HAP-1 (cell line): ENCODE results near the gene RNF103.

Source experiments
- DNase-seq, 2 experiments: peaks; one replicate each; pipeline ENCODE4 v3.0.0-alpha.2; 2016 to 2020; ENCODE audit warnings: low spot score in 2 of 2
- H3K27me3 ChIP-seq: fragments of 250-450 bp; sonication (Bioruptor Pico); 2 replicates; pipeline ENCODE4 v1.5.1; 2020; ENCODE audit warnings: low read depth, mild to moderate bottlenecking, moderate library complexity
- H3K36me3 ChIP-seq: fragments of 250-450 bp; sonication (Bioruptor Pico); replicated peaks from 2 replicates; pipeline ENCODE4 v1.5.1; 2020; ENCODE audit warnings: mild to moderate bottlenecking
- H3K4me1 ChIP-seq: fragments of 250-450 bp; sonication (Bioruptor Pico); 2 replicates; pipeline ENCODE4 v1.5.1; 2020; ENCODE audit warnings: mild to moderate bottlenecking
- H3K4me3 ChIP-seq: fragments of 250-450 bp; sonication (Bioruptor Pico); 2 replicates; pipeline ENCODE4 v1.5.1; 2020; ENCODE audit warnings: mild to moderate bottlenecking, moderate library complexity
- H3K9me3 ChIP-seq: fragments of 250-450 bp; sonication (Bioruptor Pico); 2 replicates; pipeline ENCODE4 v1.5.1; 2020; ENCODE audit warnings: mild to moderate bottlenecking, moderate library complexity
- in situ Hi-C: fragments of 300-500 bp; cut with MboI; formaldehyde crosslinking; loops from 3 replicates; pipeline ENCODE4 v1.14.3; 2020; ENCODE audit warnings: low sequenced_read_pairs, inconsistent platforms, mixed read lengths

The RNF103 gene

GRCh38 chr2:86577817-86578456, 45.7 kb downstream of the RNF103 start:
- Histone ChIP-seq H3K36me3 (no peaks in the 10 kb centered on the region), H3K4me1 (no peaks in the 10 kb centered on the region), H3K9me3 (no peaks in the 10 kb centered on the region), H3K4me3 (no peak overlapping the region), H3K27me3 (0 out of 2 replicates have a peak, but pooled peaks cover 3% of the 10 kb centered on the region)
- in situ Hi-C loops, result no loop called here
- no peak for DNase-seq

GRCh38 chr2:86570059-86570458, 53.6 kb downstream of the RNF103 start:
- in situ Hi-C loops, result no loop called here
- H3K4me1 ChIP-seq, result no peaks in the 10 kb centered on the region
- DNase-seq, result no peak
- H3K27me3 ChIP-seq, result no peaks in the 10 kb centered on the region
- H3K36me3 ChIP-seq, result no peaks in the 10 kb centered on the region
- H3K4me3 ChIP-seq, result no peak overlapping the region
- H3K9me3 ChIP-seq, result no peaks in the 10 kb centered on the region

- no peaks in the 10 kb centered on the region for H3K36me3 ChIP-seq
- H3K9me3 ChIP-seq, result no peaks in the 10 kb centered on the region
- H3K4me3 ChIP-seq, result no peak overlapping the region
- no peaks in the 10 kb centered on the region for H3K27me3 ChIP-seq
- DNase-seq, result no peak
- in situ Hi-C loops, result no loop called here
- peaks cover 8% of the 10 kb centered on the region for H3K4me1 ChIP-seq
Measured at GRCh38 chr2:86566821-86567190, 56.9 kb downstream of the RNF103 start.

GRCh38 chr2:86566158-86566820, 57.4 kb downstream of the RNF103 start:
- Histone ChIP-seq H3K9me3 (no peaks in the 10 kb centered on the region), H3K36me3 (no peaks in the 10 kb centered on the region), H3K4me3 (no peak overlapping the region), H3K27me3 (no peaks in the 10 kb centered on the region), H3K4me1 (peaks cover 11% of the 10 kb centered on the region)
- in situ Hi-C loops, result no loop called here
- DNase-seq, result no peak

- Histone ChIP-seq H3K36me3 (no peaks in the 10 kb centered on the region), H3K4me1 (peaks cover 11% of the 10 kb centered on the region), H3K4me3 (peak overlapping the region; percentile 77), H3K27me3 (no peaks in the 10 kb centered on the region), H3K9me3 (no peaks in the 10 kb centered on the region)
- DNase-seq, result no peak
- in situ Hi-C loops, result no loop called here
Measured at GRCh38 chr2:86563650-86564061, 60.0 kb downstream of the RNF103 start.

GRCh38 chr2:86562922-86563649, 60.6 kb downstream of the RNF103 start, which contains the start of gene CHMP3:
TSS of gene CHMP3 (minus strand) at chr2:86563443. CDS start at chr2:86563348, 95 bp downstream.
- Histone ChIP-seq H3K4me3 (peak within 1 kb of the TSS; percentile 77), H3K4me1 (peaks cover 11% of the 10 kb centered on the region), H3K36me3 (no peaks in the 10 kb centered on the region), H3K9me3 (no peaks in the 10 kb centered on the region), H3K27me3 (no peaks in the 10 kb centered on the region)
- peak; percentile 90 to 96 for DNase-seq
- in situ Hi-C loops, result no loop called here

- DNase-seq, result no peak
- Histone ChIP-seq H3K27me3 (no peaks in the 10 kb centered on the region), H3K4me3 (peak overlapping the region; percentile 77), H3K36me3 (no peaks in the 10 kb centered on the region), H3K4me1 (peaks cover 11% of the 10 kb centered on the region), H3K9me3 (no peaks in the 10 kb centered on the region)
- in situ Hi-C loops, result no loop called here
Measured at GRCh38 chr2:86562485-86562921, 61.2 kb downstream of the RNF103 start.

GRCh38 chr2:86557836-86558235, 65.8 kb downstream of the RNF103 start:
- Histone ChIP-seq H3K4me3 (no peak overlapping the region), H3K4me1 (peaks cover 12% of the 10 kb centered on the region), H3K36me3 (no peaks in the 10 kb centered on the region), H3K27me3 (no peaks in the 10 kb centered on the region), H3K9me3 (no peaks in the 10 kb centered on the region; the same call in 1 of the 2 replicates)
- no peak for DNase-seq
- in situ Hi-C loops, result no loop called here

GRCh38 chr2:86556508-86556907, 67.2 kb downstream of the RNF103 start:
- in situ Hi-C loops, result no loop called here
- no peaks in the 10 kb centered on the region for H3K27me3 ChIP-seq
- peaks cover 6% of the 10 kb centered on the region for H3K4me1 ChIP-seq
- H3K36me3 ChIP-seq, result no peaks in the 10 kb centered on the region
- peaks cover 5% of the 10 kb centered on the region; the same call in 1 of the 2 replicates for H3K9me3 ChIP-seq
- no peak overlapping the region for H3K4me3 ChIP-seq
- DNase-seq, result peak in 1 of 2 experiments; percentile 32
